MM.1S (cell line): Measurements from ENCODE around the gene DDC.

Experiments used
- EZH2 ChIP-seq: fragments of 300-600 bp; sonication (generic); optimal IDR thresholded peaks from 2 replicates; pipeline ENCODE3; 2017; ENCODE audit warnings: low read depth, mild to moderate bottlenecking, antibody characterized with exemption, low read length, mixed read lengths
- TF ChIP-seq, protein P1 (sequence below): fragments of 300-600 bp; sonication (generic); IDR thresholded peaks from 2 replicates; pipeline ENCODE4 v1.5.1; 2016; ENCODE audit warnings: antibody characterized with exemption, low read length, mixed read lengths

DNA sequence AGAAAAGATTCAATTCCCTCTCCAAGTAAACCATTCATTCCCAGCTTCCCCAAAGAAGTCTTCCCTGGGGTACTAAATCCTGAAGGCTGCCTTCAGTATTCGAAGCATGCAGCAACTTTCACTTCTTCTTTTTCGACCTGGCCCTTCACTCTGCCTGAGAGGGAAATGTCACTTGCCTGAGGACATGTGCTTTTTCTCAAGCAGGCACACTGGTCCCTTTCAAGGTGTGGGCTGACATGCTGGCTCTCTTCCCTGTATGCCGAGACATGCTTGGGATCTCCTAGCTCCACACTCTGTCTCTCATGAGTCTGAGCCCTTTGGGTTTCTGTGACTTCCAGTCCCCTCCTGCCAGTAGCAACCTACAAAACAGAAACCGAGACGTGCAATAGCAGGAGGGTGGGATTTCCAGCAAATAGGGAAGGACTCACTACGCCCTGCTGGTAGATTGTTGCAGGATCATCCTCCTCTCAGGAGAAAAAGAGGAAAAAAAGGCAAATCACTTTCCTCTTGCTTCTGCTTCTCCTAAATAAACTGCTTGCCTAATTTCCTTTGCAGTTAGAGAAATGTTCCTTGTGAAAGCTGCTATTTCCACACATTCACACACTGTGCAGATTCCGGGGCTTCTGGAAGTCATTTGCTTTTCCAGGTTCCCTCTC lies 148.6 kb downstream of the DDC start:
- TF ChIP-seq, protein P1, sequence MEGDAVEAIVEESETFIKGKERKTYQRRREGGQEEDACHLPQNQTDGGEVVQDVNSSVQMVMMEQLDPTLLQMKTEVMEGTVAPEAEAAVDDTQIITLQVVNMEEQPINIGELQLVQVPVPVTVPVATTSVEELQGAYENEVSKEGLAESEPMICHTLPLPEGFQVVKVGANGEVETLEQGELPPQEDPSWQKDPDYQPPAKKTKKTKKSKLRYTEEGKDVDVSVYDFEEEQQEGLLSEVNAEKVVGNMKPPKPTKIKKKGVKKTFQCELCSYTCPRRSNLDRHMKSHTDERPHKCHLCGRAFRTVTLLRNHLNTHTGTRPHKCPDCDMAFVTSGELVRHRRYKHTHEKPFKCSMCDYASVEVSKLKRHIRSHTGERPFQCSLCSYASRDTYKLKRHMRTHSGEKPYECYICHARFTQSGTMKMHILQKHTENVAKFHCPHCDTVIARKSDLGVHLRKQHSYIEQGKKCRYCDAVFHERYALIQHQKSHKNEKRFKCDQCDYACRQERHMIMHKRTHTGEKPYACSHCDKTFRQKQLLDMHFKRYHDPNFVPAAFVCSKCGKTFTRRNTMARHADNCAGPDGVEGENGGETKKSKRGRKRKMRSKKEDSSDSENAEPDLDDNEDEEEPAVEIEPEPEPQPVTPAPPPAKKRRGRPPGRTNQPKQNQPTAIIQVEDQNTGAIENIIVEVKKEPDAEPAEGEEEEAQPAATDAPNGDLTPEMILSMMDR = no peak
- TF ChIP-seq EZH2 = no peak
